Vagina (tissue), 2 donors: ENCODE results near the gene ZGPAT.

ENCODE experiments used
- POLR2A ChIP-seq, 2 donors: fragments of 450-650 bp; IDR thresholded peaks; one replicate each; pipeline ENCODE4 v1.6.1; 2017; ENCODE audit warnings: antibody characterized with exemption in 2 of 2, mild to moderate bottlenecking in 2 of 2, moderate library complexity in 2 of 2
- POLR2AphosphoS5 ChIP-seq, 2 donors: sonication (generic); formaldehyde crosslinking; IDR thresholded peaks; one replicate each; pipeline ENCODE4 v1.9.0; 2017; ENCODE audit warnings: antibody characterized with exemption in 2 of 2, mild to moderate bottlenecking in 2 of 2, low read depth in 1 of 2; ENCODE audit not compliant: insufficient read depth in 1 of 2

DNA sequence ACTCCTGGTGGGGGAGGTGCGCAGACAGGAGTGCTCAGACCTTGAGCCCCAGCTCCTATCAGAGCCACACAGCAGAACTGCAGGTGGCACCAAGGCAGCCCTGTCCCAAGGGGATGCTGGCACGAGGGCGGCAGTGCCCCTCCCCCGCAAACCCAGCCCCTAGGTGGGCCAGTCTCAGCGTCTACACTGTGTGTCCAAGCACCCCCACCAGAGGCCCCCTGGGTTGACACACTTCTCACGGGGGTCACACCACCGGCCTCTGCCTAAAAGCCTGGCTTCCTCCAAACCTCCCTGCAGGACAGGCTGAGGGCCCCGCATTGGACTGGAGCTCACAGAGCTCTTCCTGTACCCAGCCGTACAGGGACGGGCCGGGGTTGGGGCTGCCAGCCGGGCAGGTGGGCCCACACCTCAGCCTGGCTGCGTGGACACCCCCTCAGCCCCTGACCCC, 39.8 kb downstream of the ZGPAT start:
- TF ChIP-seq POLR2AphosphoS5 (IDR thresholded peaks at IDR 0.05; ENCODE audit: insufficient read depth in 1 of 2, low read depth in 1 of 2) (no peak), POLR2A (IDR thresholded peaks at IDR 0.05) (no peak)
